LoVo (cell line): Measurements from ENCODE around the gene TMEM131L.
"Not testable (repeated sequence)": the region's sequence is repeated elsewhere in the genome, so short reads cannot be mapped to it uniquely, and the experiment has no call there.

ENCODE experiments used
- DNase-seq: peaks from one replicate; pipeline ENCODE4 v3.0.0-alpha.2; 2016; ENCODE audit warnings: low spot score

Gene TMEM131L

GRCh38 chr4:153651587-153651986 is 185.4 kb downstream of the TMEM131L start:
- no peak for DNase-seq

DNA sequence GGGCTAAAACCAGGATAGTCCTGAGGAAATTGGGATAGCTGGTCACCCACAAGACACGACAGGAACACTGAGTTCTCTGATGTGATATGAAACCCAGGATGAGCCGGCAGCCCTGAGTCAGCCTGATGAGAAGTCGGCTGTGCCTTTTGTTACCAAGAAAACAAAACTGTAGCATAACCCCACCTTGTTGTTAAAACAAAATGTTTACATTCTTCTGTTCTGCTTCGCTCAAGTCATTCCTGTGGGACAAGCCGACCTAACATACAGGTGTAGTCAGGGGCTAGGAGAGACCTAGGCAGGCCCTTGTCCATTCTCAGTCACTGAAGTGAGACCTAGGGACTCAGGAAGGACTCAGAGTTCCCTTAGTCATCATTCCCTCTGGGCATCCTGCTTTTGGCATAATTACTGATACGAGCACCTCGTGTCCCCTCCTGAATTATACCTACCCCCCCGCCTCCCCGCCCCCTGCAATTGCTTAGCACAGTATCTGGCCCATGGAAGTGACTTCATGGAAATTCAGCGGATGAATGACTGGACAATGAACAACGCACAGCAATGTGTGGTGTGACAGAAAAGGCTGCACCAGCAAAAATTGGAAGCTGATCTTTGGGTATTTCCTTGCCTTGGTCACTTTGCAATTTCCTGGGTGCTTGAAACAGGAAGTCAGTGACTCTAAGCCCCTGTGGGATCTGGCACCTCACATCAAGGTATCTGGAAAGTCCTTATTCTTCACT is 186.1 kb downstream of the TMEM131L start:
- DNase-seq: no peak

GRCh38 chr4:153655002-153655541 is 188.9 kb downstream of the TMEM131L start:
- DNase-seq: no peak

DNA sequence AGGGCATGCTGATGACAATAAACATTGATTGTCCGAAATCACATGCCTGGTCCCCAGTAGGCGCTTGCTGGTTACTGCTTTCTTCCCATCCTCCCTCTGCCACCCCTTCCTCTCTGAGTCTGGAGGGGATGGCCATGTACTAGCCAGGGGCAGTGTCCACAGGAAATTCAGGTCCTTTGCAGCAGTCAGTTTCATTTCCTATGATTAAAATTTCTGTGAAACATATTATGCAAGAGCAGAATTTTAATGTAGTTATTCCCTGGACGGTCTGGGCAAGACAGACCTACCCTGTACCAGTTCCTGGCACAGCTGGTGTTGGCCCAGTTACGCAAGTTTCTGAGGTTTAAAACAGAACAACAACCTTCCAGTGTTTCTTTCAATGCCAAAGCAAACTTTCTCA is 189.8 kb downstream of the TMEM131L start:
- DNase-seq: no peak

DNA sequence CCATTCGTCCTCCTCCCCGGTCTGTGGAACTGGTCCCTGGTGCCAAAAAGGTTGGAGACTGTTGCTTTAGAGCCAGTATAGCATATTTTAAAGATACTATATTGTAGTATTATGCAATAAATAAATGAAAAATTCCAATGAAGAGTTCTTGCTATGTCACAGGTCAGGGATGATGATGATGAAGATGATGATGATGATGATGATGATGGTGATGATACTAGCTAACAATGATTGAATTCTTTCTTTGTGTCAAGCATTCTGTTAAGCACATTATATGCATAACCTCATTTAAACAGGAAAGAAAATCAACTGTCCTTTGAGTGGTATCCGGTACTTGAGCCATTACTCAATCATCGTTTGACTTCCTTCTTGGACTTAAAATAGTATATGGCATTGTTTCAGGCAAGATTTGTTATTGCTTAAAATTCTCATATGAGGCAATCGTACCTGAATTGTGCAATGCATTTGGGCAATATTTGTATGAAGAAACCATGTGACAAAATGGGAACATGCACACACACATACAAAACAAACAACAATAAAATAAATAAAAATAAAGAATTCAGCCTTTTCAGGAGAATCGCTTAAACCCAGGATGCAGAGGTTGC is 195.2 kb downstream of the TMEM131L start:
- no peak for DNase-seq

GRCh38 chr4:153661908-153662307 is 195.7 kb downstream of the TMEM131L start:
- no peak for DNase-seq

- DNase-seq: no peak
These were observed 197.5 kb downstream of the TMEM131L start for GRCh38 chr4:153663667-153664066.

GRCh38 chr4:153666505-153666904 is 200.3 kb downstream of the TMEM131L start:
- DNase-seq: not testable (repeated sequence)

GRCh38 chr4:153668647-153669046 is 202.5 kb downstream of the TMEM131L start:
- DNase-seq: no peak

DNA sequence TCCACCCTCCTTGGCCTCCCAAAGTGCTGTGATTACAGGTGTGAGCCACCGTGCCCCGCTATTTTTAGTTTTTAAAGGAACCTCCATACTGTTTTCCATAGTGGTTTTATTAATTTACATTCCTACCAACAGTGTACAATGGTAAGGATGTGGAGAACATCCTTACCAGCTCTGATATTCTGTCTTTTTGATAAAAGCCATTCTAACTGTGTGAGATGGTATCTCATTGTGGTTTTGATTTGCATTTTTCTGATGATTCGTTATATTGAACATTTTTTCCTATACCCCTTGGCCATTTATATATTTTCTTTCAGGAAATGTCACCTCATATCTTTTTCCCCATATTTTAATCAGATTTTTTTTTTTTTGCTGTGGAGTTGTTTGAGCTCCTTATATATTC is 203.7 kb downstream of the TMEM131L start:
- DNase-seq: no peak

GRCh38 chr4:153676486-153676885 is 210.3 kb downstream of the TMEM131L start:
- DNase-seq: no peak

DNA sequence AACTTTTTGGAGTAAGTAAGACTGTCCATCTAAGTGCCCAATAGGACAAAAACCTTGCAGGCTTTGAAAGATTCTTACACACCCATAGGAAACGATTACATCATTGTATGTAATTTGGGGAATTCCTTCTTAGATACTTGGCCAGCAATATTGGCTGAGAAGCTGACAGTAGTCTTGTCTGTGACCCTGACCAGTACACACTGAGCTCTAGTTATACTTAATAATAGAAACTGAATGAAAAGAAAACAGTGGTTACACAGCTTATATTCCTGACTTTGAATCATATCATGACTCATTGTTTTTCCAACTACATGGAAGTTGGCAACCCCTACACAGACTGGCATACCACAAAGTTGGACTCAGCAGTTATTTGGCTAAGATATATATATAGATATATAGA is 210.8 kb downstream of the TMEM131L start:
- peak; percentile 28 for DNase-seq

DNA sequence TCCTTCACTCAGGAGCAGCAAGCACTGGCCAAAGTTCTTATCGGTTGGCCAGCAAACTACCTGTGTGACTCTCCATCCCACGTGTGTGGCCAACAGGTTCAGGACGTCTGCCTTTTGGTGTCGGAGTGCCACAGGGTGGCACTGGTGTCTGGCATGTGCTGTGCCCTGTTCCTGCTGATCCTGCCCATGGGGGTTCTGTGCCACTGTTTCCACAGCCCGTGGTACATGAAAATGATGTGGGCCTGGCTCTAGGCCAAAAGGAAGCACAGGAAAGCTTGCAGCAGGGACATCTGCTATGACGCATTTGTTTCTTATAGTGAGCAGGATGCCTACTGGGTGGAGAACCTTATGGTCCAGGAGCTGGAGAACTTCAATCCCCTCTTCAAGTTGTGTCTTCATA is 213.3 kb downstream of the TMEM131L start:
- DNase-seq: no peak

GRCh38 chr4:153683763-153684181 is 217.6 kb downstream of the TMEM131L start:
- no peak for DNase-seq

DNA sequence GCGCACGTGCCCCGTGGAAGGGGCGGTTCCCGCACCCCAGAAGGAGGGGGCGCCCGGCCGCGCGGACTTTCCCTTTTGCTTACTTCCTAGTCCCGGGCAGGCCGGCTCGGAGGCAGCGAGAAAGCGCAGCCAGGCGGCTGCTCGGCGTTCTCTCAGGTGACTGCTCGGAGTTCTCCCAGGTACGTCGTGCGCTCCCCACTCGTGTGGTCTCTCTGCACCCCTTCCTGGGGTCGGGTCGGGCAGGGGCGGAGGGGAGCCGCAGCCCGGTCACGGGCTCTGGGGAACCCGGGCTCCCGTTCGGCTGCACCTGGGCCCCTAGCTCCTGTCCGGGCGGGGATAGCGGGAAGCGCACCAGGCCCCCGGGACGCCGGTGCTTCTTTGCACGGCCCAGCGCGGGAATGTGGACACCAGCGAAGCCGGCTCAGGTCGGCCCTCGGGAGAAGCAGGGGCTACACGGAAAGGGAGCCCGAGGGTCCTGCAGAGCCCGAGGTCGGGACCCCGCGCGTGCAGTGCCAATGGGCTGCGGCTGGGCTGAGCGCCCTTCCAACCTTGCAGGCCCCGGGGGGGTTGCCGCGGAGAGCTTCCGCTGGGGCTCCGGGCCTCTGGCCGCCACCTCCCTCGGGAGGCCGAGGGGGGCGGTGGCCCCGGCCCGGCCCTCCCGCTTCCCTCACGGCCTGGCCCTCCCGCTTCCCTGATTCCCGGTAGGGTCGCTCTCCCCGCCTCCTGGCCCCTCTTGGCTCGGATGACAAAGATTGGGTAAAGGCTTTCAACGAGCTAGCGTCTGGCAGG is 218.2 kb downstream of the TMEM131L start, which contains the start of gene TLR2:
TSS of gene TLR2 (plus strand) at position 99 of the 789 bp plus-strand sequence. CDS start 18,628 bp downstream, outside the sequence.
- DNase-seq: peak; percentile 28

GRCh38 chr4:153684971-153685371 is 218.8 kb downstream of the TMEM131L start:
- DNase-seq: no peak
